Stimulated activated CD8-positive, alpha-beta memory T cell treated with anti-CD3 and anti-CD28 coated beads, Interleukin-12 subunit alpha, Interleukin-12 subunit beta, amount 100 ng/mL, for 24 hours (primary cell): ENCODE results near the gene SNRPD2.
A peak's percentile ranks its signal among the peaks of the same experiment; 100 is the strongest.
"Not testable (repeated sequence)": the region's sequence is repeated elsewhere in the genome, so short reads cannot be mapped to it uniquely, and the experiment has no call there.

Experiments used
- DNase-seq: peaks from one replicate; pipeline ENCODE4 v3.0.0-alpha.2; 2020; ENCODE audit errors: extremely low read depth

SNRPD2 gene

GRCh38 chr19:45705115-45705514, 13.4 kb upstream of the SNRPD2 start:
- DNase-seq, result no peak

- no peak for DNase-seq
Measured at GRCh38 chr19:45701676-45702075, 9.9 kb upstream of the SNRPD2 start.

GRCh38 chr19:45693106-45693788, 1.5 kb upstream of the SNRPD2 start:
- DNase-seq, result no peak

- peak; percentile 95 for DNase-seq
Measured at GRCh38 chr19:45692187-45693105, 693 bp upstream of the SNRPD2 start, which contains the start of gene QPCTL. TSS of gene QPCTL (plus strand) at chr19:45692666. CDS start at chr19:45692704, 38 bp downstream.

GRCh38 chr19:45687599-45687998, 4.2 kb downstream of the SNRPD2 start:
- DNase-seq, result no peak

GRCh38 chr19:45685045-45685444, 6.7 kb downstream of the SNRPD2 start:
- not testable (repeated sequence) for DNase-seq

GRCh38 chr19:45682908-45683307, 8.8 kb downstream of the SNRPD2 start:
- no peak for DNase-seq

GRCh38 chr19:45682117-45682516, 9.6 kb downstream of the SNRPD2 start:
- DNase-seq, result no peak

- DNase-seq, result no peak
Measured at GRCh38 chr19:45681391-45682015, 10.2 kb downstream of the SNRPD2 start.

GRCh38 chr19:45677351-45678230, 14.2 kb downstream of the SNRPD2 start:
- no peak for DNase-seq

- DNase-seq, result no peak
Measured at GRCh38 chr19:45676851-45677263, 14.9 kb downstream of the SNRPD2 start.

GRCh38 chr19:45674946-45675345, 16.8 kb downstream of the SNRPD2 start:
- no peak for DNase-seq

GRCh38 chr19:45670670-45671453, 20.9 kb downstream of the SNRPD2 start:
- no peak for DNase-seq

GRCh38 chr19:45668342-45668871, 23.3 kb downstream of the SNRPD2 start:
- no peak for DNase-seq

GRCh38 chr19:45667620-45668341, 24.0 kb downstream of the SNRPD2 start, which contains the start of gene GIPR:
TSS of gene GIPR (plus strand) at chr19:45668221. CDS start at chr19:45669521, 1,300 bp downstream.
- DNase-seq, result peak; percentile 34

GRCh38 chr19:45664575-45664974, 27.2 kb downstream of the SNRPD2 start:
- no peak for DNase-seq

GRCh38 chr19:45663800-45664199, 28.0 kb downstream of the SNRPD2 start:
- DNase-seq, result no peak

- no peak for DNase-seq
Measured at GRCh38 chr19:45660636-45661035, 31.1 kb downstream of the SNRPD2 start.

- no peak for DNase-seq
Measured at GRCh38 chr19:45659096-45659729, 32.5 kb downstream of the SNRPD2 start.
